ENCODE results near the gene NPC1L1.
A peak's percentile ranks its signal among the peaks of the same experiment; 100 is the strongest.

The NPC1L1 gene

GRCh38 chr7:44471850-44472249, 69.3 kb downstream of the NPC1L1 start:
- DNase-seq: no peak

GRCh38 chr7:44471436-44471835, 69.7 kb downstream of the NPC1L1 start:
- no peak for DNase-seq

DNA sequence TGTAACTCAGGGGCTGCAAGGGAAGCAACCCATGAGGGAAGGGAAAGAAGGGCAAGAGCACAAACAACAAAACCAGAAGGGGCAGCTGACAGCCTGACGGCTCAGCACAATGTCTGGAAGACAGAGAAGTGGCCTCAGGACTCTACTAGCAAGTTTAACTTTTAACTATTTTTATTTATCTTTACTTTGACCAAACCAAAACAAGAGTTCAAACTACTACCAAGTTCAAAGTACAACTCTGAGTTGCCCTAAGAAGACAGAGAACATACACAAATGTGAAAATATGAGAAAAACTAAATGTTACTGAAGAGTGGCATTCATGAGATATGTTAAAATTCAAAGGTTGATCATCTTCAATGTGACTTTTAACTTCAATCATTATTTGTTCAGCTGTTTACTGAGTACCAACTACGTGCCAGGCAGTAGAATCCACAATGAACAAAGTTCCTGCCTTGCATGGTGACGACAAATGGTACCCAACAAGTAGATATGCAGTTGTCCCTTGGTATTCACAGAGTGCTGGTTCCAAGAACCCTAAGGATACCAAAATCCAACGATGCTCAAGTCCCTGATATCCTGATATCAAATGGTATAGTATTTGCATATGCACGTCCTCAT, 70.4 kb downstream of the NPC1L1 start:
- no peak for DNase-seq

GRCh38 chr7:44470135-44470479, 71.0 kb downstream of the NPC1L1 start:
- no peak for DNase-seq

GRCh38 chr7:44469461-44470134, 71.5 kb downstream of the NPC1L1 start:
- no peak for DNase-seq

- DNase-seq: no peak
Observed at GRCh38 chr7:44467217-44467548, 73.9 kb downstream of the NPC1L1 start.

DNA sequence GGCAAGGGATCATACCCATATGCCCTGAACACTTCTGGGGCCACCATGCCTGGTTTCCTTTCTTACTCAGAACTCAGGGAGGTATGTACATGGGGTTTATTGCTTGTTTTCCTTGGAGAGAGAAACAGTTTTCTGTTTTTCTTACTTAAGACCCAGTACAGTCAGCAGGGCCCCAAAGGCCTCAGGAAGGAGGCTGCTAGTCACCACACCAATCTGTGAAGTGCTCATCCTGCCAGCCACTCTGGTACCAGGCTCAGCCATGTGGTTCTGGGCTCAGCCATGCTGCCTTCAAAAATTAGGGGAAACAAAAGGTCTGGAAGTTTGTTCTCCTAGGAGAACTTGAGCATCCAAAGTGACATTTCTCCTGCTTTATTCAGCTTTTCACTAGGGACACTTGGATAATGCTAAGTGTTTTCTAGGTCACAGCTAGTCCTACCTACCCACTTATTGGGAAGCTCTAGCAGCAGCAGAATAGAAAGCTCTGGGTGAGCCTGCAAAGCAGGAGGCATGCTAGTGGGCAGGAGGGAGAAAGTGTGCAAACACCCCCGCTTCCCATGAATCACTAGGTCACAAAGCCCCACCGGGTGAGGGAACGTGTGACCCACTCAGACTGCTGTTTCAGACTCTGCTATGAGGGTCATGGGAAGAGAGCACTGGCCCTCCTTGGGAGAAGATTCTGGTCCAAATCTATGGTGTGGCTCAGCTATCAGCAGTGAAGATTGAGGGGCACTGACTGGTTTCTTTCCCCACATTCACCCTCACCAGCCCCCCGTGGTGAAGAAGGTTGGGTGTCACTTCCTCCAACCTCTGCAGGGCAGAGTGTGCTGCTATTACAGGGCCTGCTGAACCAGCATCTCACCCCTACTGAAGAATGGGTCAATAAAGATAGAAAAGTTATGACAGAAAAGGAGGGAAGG, 74.6 kb downstream of the NPC1L1 start:
- DNase-seq: peak in 1 of 14 donors; percentile 20

DNA sequence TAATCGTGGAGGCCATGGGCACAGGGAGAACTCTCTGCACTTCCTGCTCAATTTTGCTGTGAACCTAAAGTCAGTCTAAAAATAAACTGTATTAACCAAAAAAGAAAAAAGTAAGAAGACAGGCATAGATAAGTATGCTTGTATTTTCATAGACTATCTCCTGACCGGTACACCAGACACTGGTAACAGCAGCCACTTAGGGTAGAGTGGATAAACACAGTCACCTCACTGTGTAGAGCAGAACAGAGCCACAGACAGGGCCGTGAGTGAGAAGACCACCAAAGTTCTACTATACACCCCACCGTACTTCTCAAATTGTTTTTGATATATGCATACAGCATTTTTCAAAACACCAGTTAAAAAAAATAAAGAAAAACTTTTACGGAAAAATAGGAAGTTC, 75.6 kb downstream of the NPC1L1 start:
- no peak for DNase-seq

DNA sequence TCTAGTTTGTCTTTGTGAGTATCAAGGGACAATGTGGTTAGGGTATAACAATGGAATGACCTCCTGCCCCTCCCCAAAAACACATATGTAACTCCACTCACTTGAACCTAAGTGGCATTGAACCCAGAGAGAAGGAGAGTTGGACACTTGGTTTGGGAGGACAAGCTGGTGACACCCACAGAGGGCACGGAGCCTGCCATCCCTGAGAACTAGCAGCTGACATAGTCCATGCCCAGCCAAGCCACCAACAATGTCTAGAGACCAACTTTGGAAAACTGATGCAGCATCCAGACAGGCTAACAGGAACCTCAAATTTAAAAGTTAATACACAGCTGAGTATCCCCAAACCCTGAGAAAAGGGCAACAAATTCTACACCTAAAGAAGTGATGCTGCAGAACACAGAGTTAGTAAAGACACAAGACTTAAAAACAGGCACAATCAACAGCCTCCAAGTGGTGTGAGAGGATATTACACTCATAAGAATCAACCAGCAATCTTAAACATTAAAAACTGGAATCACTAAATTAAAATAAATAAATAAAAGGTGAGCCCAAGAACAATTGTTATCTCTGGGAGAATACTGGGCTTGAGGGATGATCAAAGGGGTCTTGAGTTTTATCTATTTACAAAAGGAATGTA, 77.8 kb downstream of the NPC1L1 start:
- no peak for DNase-seq

Data from C1 segment of cervical spinal cord (tissue), 14 donors.